Measurements from ENCODE around the gene SYS1. TPM values are rescaled to one million over a fixed set of nuclear protein-coding genes. Genes with fewer than 3 reads are reported as not detected.

SYS1 gene
- total RNA-seq, 2 donors from 2014 or later, result 35.4 to 38.8 TPM

DNA sequence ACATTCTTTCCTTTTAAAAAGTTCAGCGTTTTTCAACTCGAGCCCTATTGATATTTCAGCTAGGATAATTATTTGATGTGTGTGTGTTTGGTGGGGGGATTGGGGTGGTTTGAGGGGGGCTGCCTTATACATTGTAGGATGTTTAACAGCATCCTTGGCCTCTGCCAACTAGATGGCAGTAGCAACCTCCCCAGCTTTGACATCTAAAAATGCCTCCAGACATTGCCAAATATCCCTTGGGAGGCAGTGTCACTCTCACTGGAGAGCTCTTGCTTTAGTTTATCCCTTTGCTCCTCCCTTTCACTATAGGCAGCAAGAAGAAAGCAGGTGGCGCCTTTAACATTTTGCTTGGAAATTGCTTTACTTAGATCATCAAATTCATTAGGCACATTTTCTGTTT, 29.8 kb downstream of the SYS1 start:
- Mint-ChIP-seq H3K27me3 (ENCODE audit: low read depth) (no peaks in the 10 kb centered on the region), H3K36me3 (ENCODE audit: insufficient read depth in 2 of 2) (peaks cover 0 to 2% of the 10 kb centered on the region in 2 donors), H3K4me3 (no peak overlapping the region), H3K9me3 (peaks cover 0 to 4% of the 10 kb centered on the region in 2 donors), H3K27ac (no peak overlapping the region), H3K4me1 (ENCODE audit: low read depth) (peaks cover 21% of the 10 kb centered on the region)
- DNase-seq (no peak), ATAC-seq (replicated peaks in 1 of 2) (no peak)

DNA sequence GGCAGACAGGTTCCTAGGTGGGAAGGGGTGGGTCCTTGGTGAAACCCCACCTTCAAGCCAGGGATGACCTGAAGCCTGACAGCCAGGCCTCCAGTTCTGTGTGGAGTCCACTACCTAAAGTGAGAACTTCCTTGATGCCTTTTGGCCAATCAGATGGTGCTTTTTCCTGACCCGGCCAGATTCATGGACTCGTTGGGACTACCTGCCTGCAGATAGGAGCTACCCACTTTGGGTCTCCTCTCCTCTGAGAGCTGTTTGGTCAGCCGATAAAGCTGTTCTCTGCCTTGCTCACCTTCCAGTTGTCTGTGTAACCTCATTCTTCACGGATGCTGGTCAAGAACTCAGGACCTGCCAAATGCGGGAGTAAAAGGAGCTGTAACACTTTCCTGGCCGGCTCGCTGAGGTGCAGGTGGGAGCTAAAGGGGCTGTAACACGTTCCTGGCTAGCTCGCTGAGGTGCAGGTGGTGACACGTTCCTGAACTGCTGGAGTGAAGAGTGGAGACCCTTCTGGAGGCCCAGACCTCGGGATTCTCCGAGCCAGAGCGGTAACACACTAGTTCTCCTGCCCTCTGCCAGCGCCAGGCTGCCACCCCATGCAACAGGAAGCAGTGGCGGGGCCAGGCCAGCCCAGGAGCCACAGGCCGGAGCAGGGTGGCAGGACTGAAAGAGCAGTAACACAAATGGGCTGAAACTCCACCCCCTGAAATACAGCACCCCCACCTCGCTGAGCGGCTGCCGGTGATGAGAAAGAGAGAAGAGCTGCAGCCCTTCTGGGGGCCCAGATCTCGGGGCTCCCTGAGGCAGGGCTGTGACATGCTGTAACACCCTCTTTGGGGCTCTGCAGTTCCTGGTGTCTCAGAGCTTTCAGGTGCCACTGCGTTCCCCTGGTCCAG, 31.5 kb downstream of the SYS1 start:
- Mint-ChIP-seq H3K36me3 (ENCODE audit: insufficient read depth in 2 of 2) (peaks cover 0 to 2% of the 10 kb centered on the region in 2 donors), H3K27me3 (ENCODE audit: low read depth) (no peaks in the 10 kb centered on the region), H3K4me1 (ENCODE audit: low read depth) (peaks cover 10% of the 10 kb centered on the region), H3K9me3 (no peaks in the 10 kb centered on the region), H3K4me3 (no peak overlapping the region), H3K27ac (no peak overlapping the region)
- DNase-seq (no peak), ATAC-seq (replicated peaks in 1 of 2) (no peak)

DNA sequence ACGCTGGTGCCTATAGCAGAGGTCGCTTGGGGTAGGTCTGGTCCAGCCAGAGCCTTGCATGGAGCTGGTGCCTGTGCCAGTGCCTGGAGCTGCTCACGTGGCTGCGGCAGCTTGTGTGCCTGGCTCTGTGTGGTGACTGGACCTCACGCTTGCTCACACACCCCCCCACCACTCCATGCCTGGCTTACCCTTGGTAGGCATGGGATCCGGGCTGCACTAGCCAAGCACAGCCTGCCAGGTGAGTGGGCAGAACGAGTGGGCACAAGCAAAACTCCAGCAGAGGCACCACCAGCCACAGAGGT, 32.1 kb downstream of the SYS1 start:
- Mint-ChIP-seq H3K27me3 (ENCODE audit: low read depth) (no peaks in the 10 kb centered on the region), H3K9me3 (peaks cover 1 to 2% of the 10 kb centered on the region in 2 donors), H3K27ac (no peak overlapping the region), H3K4me3 (no peak overlapping the region), H3K36me3 (ENCODE audit: insufficient read depth in 2 of 2) (peaks cover 6 to 8% of the 10 kb centered on the region in 2 donors), H3K4me1 (ENCODE audit: low read depth) (peaks cover 10% of the 10 kb centered on the region)
- ATAC-seq (replicated peaks in 1 of 2) (no peak), DNase-seq (no peak)

DNA sequence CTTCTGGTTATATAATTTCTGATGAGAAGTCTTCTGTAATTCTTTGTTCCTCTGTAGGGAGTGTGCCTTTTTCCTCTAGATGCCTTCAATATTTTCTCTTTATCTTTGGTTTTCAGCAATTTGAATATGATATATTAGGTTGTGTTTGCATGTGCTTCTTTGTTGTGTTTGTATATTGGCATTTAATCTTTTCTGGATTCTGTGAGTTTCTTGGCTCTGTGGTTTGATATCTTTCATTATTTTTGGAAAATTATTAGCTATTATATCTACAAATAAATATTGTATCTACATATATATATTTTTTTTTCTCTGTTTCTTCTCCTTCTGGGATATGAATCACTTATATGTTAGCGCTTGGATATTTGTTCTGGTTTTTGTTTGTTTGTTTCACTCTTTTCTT, 36.1 kb downstream of the SYS1 start:
- no peaks in the 10 kb centered on the region for H3K27me3 Mint-ChIP-seq (ENCODE audit: low read depth)
- H3K4me1 Mint-ChIP-seq (ENCODE audit: low read depth), result peaks cover 9% of the 10 kb centered on the region
- no peak for ATAC-seq (replicated peaks in 1 of 2)
- no peak for DNase-seq
- H3K4me3 Mint-ChIP-seq, result no peak overlapping the region
- no peak overlapping the region for H3K27ac Mint-ChIP-seq
- H3K36me3 Mint-ChIP-seq (ENCODE audit: insufficient read depth in 2 of 2), result peaks cover 19 to 27% of the 10 kb centered on the region in 2 donors
- peaks cover 10 to 12% of the 10 kb centered on the region in 2 donors for H3K9me3 Mint-ChIP-seq

DNA sequence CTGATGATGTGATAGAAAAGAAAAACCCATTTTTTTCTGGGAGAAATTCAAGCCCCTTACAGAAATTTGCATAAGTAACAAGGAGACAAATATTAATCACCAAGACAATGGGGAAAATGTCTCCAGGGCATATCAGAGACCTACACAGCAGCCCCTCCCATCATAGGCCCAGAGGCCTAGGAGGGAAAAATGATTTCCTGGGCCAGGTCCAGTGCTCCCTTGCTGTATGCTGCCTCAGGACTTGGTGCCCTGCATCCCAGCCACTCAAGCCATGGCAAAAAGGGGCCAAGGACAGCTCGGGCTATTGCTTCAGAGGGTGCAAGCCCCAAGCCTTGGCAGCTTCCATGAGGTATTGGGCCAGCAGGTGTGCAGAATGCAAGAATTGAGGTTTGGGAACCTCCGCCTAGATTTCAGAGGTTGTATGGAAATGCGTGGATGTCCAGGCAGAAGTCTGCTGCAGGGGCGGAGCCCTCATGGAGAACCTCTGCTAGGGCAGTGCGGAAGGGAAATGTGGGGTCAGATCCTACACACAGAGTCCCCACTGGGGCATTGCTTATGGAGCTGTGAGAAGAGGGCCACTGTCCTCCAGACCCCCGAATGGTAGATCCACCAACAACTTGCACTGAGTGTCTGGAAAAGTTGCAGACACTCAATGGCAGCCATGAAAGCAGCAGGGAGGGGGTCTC, 37.5 kb downstream of the SYS1 start:
- Mint-ChIP-seq H3K27me3 (ENCODE audit: low read depth) (no peaks in the 10 kb centered on the region), H3K9me3 (peaks cover 10 to 12% of the 10 kb centered on the region in 2 donors), H3K4me3 (no peak overlapping the region), H3K4me1 (ENCODE audit: low read depth) (peaks cover 18% of the 10 kb centered on the region), H3K36me3 (ENCODE audit: insufficient read depth in 2 of 2) (peaks cover 21 to 27% of the 10 kb centered on the region in 2 donors), H3K27ac (no peak overlapping the region)
- DNase-seq (no peak), ATAC-seq (replicated peaks in 1 of 2) (no peak)

DNA sequence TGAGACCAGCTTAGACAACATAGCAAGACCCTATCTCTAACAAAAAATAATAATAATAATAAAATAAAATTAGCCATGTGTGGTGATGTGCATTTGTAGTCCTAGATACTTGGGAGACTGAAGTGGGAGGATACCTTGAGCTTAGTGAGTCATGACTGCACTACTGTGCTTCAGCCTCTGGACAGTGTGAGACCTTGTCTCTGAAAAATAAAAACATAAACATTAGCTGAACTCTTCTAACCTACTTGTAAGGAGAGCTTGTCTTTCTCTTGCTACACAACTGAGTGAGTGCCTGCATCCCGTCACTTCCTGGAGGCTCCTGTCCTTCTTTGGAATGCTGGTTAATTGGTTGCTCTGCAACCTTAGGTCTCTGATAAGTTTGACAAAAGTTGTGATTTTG, 40.0 kb downstream of the SYS1 start:
- ATAC-seq (replicated peaks in 1 of 2), result no peak
- H3K36me3 Mint-ChIP-seq (ENCODE audit: insufficient read depth in 2 of 2), result peaks cover 21 to 27% of the 10 kb centered on the region in 2 donors
- H3K9me3 Mint-ChIP-seq, result peaks cover 10 to 12% of the 10 kb centered on the region in 2 donors
- H3K4me3 Mint-ChIP-seq, result no peak overlapping the region
- no peak for DNase-seq
- peaks cover 29% of the 10 kb centered on the region for H3K4me1 Mint-ChIP-seq (ENCODE audit: low read depth)
- no peak overlapping the region for H3K27ac Mint-ChIP-seq
- H3K27me3 Mint-ChIP-seq (ENCODE audit: low read depth), result no peaks in the 10 kb centered on the region

DNA sequence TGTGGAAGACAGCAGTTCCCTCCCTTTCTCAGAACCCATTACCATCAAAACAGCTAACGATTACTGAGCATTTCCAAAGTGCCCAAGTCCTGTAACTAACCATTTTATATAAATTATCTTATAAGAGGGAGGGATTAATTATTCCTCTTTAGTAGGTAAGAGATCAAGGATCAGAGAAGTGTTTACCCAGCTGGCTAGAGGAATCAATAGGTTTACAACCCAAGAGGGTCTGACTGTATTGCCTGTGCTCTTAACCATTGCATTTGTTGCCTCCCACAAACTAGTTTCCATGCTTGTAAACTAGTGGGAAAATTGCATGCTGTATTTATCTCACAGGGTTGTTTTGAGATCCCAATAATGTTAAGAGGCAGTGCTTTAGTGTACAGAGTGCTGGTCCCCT, 41.5 kb downstream of the SYS1 start:
- H3K27ac Mint-ChIP-seq, result no peak overlapping the region
- ATAC-seq (replicated peaks in 1 of 2), result no peak
- peaks cover 10 to 12% of the 10 kb centered on the region in 2 donors for H3K9me3 Mint-ChIP-seq
- peaks cover 19 to 27% of the 10 kb centered on the region in 2 donors for H3K36me3 Mint-ChIP-seq (ENCODE audit: insufficient read depth in 2 of 2)
- DNase-seq, result no peak
- H3K4me3 Mint-ChIP-seq, result peak overlapping the region; percentile 65 to 88
- peaks cover 38% of the 10 kb centered on the region for H3K4me1 Mint-ChIP-seq (ENCODE audit: low read depth)
- no peaks in the 10 kb centered on the region for H3K27me3 Mint-ChIP-seq (ENCODE audit: low read depth)

DNA sequence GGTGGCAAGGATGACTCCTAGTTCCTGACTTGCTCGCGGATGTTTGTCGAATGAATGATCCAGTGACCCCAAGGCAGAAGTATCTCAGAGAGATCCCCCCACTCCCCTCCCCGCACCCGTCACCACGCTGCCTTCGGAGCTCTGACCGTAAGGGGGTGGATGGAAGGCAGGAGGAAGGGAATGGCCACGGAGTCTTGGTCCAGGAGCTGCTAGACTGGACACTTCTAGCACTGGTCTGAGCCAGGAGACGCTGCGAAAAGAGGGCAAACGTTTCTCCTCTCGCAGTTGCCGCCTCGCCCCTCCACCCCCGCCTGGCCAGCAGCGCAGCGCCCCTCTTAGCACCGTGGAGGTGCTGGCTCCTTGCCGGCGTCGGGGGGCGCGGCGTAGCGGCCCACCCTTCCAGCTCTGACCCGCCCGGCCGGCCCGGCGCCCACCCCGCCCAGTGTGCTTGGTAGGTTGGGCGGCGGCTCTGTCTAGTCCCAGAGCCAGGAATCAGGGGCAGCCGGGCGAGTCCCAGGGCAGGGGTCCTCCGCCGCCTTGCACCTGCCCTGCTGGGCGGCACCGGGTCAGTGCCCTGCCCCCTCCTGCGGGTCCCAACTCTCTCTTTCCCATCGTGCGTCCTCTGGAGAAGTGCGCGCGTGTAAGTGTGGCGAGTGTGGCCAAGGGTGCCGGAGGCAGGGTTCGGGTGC, 42.8 kb downstream of the SYS1 start:
- ATAC-seq (replicated peaks in 1 of 2), result peak in 1 of 2 donors; percentile 47
- H3K4me3 Mint-ChIP-seq, result peak overlapping the region; percentile 71 to 88
- peaks cover 8% of the 10 kb centered on the region in 2 donors for H3K9me3 Mint-ChIP-seq
- no peak overlapping the region for H3K27ac Mint-ChIP-seq
- no peaks in the 10 kb centered on the region for H3K27me3 Mint-ChIP-seq (ENCODE audit: low read depth)
- H3K36me3 Mint-ChIP-seq (ENCODE audit: insufficient read depth in 2 of 2), result peaks cover 15 to 16% of the 10 kb centered on the region in 2 donors
- H3K4me1 Mint-ChIP-seq (ENCODE audit: low read depth), result peaks cover 38% of the 10 kb centered on the region
- DNase-seq, result peak in 1 of 2 donors; percentile 11

DNA sequence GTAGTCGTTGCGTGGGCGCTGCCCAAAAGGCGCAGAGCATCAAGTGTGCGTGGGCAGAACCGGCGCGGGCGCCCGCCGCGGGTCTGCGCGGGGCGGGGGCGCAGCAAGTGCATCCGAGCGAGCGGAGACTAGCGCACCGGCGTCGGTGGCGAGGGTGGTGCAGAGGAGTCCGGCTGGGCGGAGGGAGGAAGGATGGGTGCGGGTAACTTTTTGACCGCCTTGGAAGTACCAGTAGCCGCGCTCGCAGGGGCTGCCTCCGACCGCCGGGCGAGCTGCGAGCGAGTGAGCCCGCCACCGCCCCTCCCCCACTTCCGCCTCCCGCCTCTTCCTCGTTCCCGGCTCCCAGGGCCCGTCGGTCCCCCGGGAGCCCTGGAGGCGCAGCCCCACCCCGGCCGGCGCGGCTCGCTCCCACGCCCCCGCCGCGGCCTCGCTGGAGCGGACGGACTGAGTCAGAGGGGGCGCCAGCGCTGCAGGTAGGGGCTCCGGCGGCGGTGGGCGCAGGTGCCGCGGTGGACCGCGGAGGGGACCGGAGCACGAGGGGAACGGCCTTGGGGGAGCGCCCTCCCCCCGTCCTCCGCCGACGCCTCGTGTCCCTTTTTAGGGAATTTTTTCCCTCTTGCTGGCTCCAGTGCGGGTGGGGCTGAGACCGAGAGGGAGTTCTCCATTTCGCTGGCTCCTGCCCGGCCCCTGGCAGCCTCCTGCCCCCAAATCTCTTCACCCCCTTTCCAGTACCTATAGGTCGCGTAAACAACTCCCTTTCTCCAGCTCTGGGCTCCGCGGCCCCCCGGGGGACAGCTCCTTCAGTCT, 43.5 kb downstream of the SYS1 start:
- H3K4me1 Mint-ChIP-seq (ENCODE audit: low read depth), result peaks cover 38% of the 10 kb centered on the region
- no peak overlapping the region for H3K27ac Mint-ChIP-seq
- no peaks in the 10 kb centered on the region for H3K27me3 Mint-ChIP-seq (ENCODE audit: low read depth)
- H3K4me3 Mint-ChIP-seq, result peak overlapping the region; percentile 71 to 88
- peak; percentile 72 for ATAC-seq (replicated peaks in 1 of 2)
- H3K9me3 Mint-ChIP-seq, result peaks cover 5 to 8% of the 10 kb centered on the region in 2 donors
- DNase-seq, result peak; percentile 57 to 67
- H3K36me3 Mint-ChIP-seq (ENCODE audit: insufficient read depth in 2 of 2), result peaks cover 12 to 13% of the 10 kb centered on the region in 2 donors

DNA sequence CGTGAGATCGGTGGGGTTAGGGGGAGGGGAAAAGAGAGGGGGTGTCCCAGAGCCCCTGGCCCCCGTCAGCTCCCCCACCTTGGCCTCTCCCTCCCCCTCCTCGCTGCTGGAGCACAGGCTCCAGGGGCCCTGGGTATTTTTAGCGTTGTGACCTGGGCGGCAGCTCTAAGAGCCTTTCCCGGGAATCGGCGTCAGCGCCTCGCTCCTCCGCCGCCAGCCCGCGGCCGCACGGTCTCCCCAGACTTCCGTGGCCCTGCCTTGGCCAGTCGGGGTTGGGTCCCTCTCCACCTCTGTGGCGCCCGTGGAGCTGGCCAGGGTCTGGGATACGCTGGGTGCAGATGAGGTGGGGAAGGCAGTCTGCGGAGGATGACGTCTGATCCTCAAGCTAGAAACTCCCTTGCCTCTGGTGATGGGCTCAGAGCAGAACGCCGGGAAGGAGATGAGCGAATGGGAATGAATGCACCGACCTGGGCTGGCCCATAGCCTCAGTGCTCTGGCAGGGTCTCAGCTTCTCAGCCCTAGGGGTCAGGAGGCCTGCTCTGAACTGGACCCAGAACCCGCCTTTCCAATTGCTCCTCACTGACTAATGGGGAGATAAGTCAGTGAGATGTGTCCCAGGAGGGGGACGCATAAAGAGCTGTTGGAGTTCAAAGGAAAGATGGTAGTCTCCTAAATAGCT, 44.2 kb downstream of the SYS1 start:
- H3K27ac Mint-ChIP-seq, result no peak overlapping the region

DNA sequence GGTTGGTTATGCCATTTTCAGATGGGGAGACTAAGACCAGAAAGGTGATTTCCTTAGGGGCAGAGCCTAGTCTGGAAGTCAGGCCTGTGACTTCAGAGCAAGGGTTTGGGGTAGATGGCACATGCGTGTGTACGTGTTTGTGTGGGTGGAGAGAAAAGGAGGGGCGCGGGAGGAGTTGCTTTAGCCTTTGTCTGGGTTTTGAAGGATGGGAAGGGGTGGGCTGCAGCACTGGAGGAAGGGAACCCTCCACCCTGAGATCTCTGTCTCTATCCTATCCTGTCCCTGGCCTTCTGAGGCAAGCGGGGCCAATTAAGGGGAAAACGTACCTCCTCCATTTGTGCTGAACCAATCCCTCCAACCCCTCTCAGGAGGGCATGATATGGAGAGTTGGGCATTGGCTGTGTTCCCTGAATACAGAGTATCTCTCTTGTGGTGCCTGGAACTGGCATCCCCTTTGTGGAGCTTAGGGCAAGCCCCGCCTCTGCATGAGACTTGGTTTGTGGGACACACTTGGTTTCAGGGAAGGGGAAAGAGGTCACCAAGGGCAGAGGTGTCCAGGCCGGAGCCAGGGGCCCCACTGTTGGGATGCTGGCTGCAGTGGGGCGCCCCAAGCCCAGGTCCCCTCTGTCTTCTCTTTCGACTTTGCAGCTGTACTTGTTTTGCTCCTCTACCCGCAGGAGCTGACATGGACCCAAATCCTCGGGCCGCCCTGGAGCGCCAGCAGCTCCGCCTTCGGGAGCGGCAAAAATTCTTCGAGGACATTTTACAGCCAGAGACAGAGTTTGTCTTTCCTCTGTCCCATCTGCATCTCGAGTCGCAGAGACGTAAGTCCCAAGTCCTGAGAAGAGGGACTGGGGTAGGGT, 45.1 kb downstream of the SYS1 start, which contains the start of gene DBNDD2:
DBNDD2 (plus strand) TSS at position 507 of the 863 bp plus-strand sequence; CDS start at position 686, 179 bp downstream.
- DNase-seq (no peak), ATAC-seq (replicated peaks in 1 of 2) (peak; percentile 29 to 30)
- H3K4me1 Mint-ChIP-seq (ENCODE audit: low read depth), result peaks cover 29% of the 10 kb centered on the region
- H3K9me3 Mint-ChIP-seq, result no peaks in the 10 kb centered on the region
- H3K27ac Mint-ChIP-seq, result no peak within 1 kb of the TSS
- peaks cover 2 to 4% of the 10 kb centered on the region in 2 donors for H3K36me3 Mint-ChIP-seq (ENCODE audit: insufficient read depth in 2 of 2)
- H3K27me3 Mint-ChIP-seq (ENCODE audit: low read depth), result no peaks in the 10 kb centered on the region
- peak within 1 kb of the TSS; percentile 71 to 88 for H3K4me3 Mint-ChIP-seq

More for the DNA sequence above, 44.2 kb downstream of the SYS1 start:
- H3K36me3 Mint-ChIP-seq (ENCODE audit: insufficient read depth in 2 of 2), result peaks cover 6% of the 10 kb centered on the region in 2 donors
- H3K4me3 Mint-ChIP-seq, result peak overlapping the region; percentile 71 to 88
- no peaks in the 10 kb centered on the region for H3K27me3 Mint-ChIP-seq (ENCODE audit: low read depth)
- ATAC-seq (replicated peaks in 1 of 2), result peak; percentile 11 to 36
- peak; percentile 10 to 21 for DNase-seq
- peaks cover 35% of the 10 kb centered on the region for H3K4me1 Mint-ChIP-seq (ENCODE audit: low read depth)
- H3K9me3 Mint-ChIP-seq, result peaks cover 1 to 2% of the 10 kb centered on the region in 2 donors

Measured in activated T-cell treated with anti-CD3 and anti-CD28 coated beads, Interleukin-2, amount 50 U/mL, for 72 hours (primary cell).